ENCODE measurements around the gene ACTG1. TPM values are rescaled to one million over a fixed set of nuclear protein-coding genes. Genes with fewer than 3 reads are reported as not detected.

The ACTG1 gene
- total RNA-seq, 1 experiment from 2014 or later, result 4,160 TPM

- TF ChIP-seq CTCF (conservative IDR thresholded peaks at IDR 0.05), result no peak
- Histone ChIP-seq H2BK12ac (ENCODE audit: insufficient read length, low read depth, low read length) (no peak overlapping the region), H3K79me2 (ENCODE audit: insufficient read depth, low read length) (no peaks in the 10 kb centered on the region), H3K27ac (ENCODE audit: insufficient read length, low read depth, low read length) (no peak overlapping the region), H2BK20ac (ENCODE audit: low read depth, low read length, poor library complexity, severe bottlenecking) (no peak overlapping the region), H2BK120ac (ENCODE audit: low read depth, low read length, poor library complexity, severe bottlenecking) (no peak overlapping the region), H3K56ac (ENCODE audit: insufficient read length, low read depth, low read length) (no peak overlapping the region), H2AFZ (ENCODE audit: low read length) (no peak overlapping the region), H3K4ac (ENCODE audit: low read depth, low read length) (no peak overlapping the region), H4K20me1 (ENCODE audit: control insufficient read depth, insufficient read depth, insufficient read length) (no peaks in the 10 kb centered on the region), H3T11ph (ENCODE audit: low read length) (no peak overlapping the region), H3K14ac (ENCODE audit: insufficient read depth, low read length) (no peak overlapping the region), H4K8ac (replicated peaks; ENCODE audit: insufficient read length, low read depth, low read length) (no peak overlapping the region), H4K5ac (ENCODE audit: insufficient read length, low read depth, low read length) (no peak overlapping the region), H2AK5ac (ENCODE audit: insufficient read length, low read length) (no peak overlapping the region), H3K18ac (ENCODE audit: insufficient read length, low read depth, low read length) (no peak overlapping the region), H2BK5ac (ENCODE audit: insufficient read length, low read length) (no peak overlapping the region), H3K9me3 (ENCODE audit: control insufficient read depth, low read depth, low read length) (no peaks in the 10 kb centered on the region), H3K9ac (ENCODE audit: extremely low read depth, insufficient read length, low read length) (no peak overlapping the region), H3K4me2 (ENCODE audit: insufficient read depth, insufficient read length, low read length) (no peak overlapping the region), H3K23ac (ENCODE audit: insufficient read length, low read depth, low read length) (no peak overlapping the region), H3K27me3 (ENCODE audit: insufficient read depth, low read length) (no peaks in the 10 kb centered on the region), H3K79me1 (ENCODE audit: insufficient read depth, low read depth, low read length, poor library complexity, severe bottlenecking) (peaks cover 3% of the 10 kb centered on the region), H3K4me1 (ENCODE audit: insufficient read depth, low read length) (peaks cover under 1% of the 10 kb centered on the region; the same call in 1 of the 2 replicates), H2BK15ac (ENCODE audit: low read depth, low read length) (no peak overlapping the region), H4K91ac (ENCODE audit: insufficient read length, low read depth, low read length) (no peak overlapping the region), H3K23me2 (ENCODE audit: insufficient read length, low read depth, low read length, poor library complexity, severe bottlenecking) (peaks cover 10% of the 10 kb centered on the region)
- no CpG with 5 or more reads among the region's 9 CpGs for whole genome bisulfite sequencing (ENCODE audit: extremely low coverage, insufficient read length, low lambda C conversion rate)
- Mint-ChIP-seq H3K27me3 (ENCODE audit: low read depth) (no peaks in the 10 kb centered on the region), H3K9me3 (no peaks in the 10 kb centered on the region), H3K36me3 (ENCODE audit: insufficient read depth in 1 of 3, low read depth in 3 of 3) (peaks cover 2 to 48% (median 34%) of the 10 kb centered on the region in 3 experiments; a peak in 6 of 7 replicates), H3K4me1 (peaks cover 14% of the 10 kb centered on the region in 2 experiments), H3K27ac (no peak overlapping the region), H3K4me3 (no peak overlapping the region)
- no peak for DNase-seq
These were observed 43.6 kb upstream of the ACTG1 start for GRCh38 chr17:81556175-81556691.

Measured in H9 (cell line).